ENCODE results near the gene TBKBP1. TPM values are rescaled to one million over a fixed set of nuclear protein-coding genes. Genes with fewer than 3 reads are reported as not detected.

The TBKBP1 gene
- total and polyA plus RNA-seq, 9 of the 15 experiments (the other 6 are each of a cell fraction or from before 2014, with no cell fraction given), result 0.03 to 15.6 (median 6.8) TPM

DNA sequence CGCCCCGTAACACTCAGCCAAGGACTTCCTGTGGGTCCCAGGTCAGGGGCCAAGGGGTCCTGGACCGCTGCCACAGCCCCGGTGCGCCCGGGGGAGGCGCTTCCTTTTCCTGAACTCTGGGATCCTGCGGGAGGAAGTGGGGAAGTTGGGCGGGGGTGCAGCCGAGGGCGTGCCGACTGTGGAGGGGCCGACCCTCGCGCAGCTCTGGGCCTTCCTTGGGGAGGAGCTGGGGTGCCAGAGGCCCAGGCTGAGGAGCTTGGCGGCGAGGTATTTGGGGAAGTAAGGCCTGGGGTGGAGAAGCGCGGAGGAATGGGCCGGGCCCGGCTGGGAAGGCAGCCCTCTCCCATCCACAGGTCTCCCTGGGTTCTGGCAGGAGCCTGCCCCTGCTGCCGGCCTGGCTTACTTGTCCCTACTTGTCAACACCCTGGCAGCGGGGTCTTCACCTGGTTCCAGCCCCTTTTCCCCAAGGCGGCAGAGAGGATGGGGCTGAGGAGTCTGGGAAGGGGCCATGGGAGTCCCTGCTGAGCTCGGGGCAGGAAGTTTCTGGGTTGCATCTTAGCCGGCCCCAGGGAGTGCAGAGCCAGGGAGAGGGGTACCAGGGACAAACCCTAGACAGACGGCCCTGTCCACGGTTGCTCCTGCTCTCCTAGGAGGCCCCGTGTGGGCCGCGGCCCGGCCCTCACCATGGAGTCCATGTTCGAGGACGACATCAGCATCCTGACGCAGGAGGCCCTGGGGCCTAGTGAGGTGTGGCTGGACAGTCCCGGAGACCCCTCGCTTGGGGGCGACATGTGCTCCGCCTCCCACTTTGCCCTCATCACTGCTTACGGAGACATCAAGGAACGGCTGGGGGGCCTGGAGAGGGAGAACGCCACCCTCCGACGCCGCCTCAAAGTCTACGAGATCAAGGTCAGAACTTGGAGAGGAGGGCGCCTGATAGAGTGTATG, 1.7 kb downstream of the TBKBP1 start (continued):
- TF ChIP-seq, protein P1, sequence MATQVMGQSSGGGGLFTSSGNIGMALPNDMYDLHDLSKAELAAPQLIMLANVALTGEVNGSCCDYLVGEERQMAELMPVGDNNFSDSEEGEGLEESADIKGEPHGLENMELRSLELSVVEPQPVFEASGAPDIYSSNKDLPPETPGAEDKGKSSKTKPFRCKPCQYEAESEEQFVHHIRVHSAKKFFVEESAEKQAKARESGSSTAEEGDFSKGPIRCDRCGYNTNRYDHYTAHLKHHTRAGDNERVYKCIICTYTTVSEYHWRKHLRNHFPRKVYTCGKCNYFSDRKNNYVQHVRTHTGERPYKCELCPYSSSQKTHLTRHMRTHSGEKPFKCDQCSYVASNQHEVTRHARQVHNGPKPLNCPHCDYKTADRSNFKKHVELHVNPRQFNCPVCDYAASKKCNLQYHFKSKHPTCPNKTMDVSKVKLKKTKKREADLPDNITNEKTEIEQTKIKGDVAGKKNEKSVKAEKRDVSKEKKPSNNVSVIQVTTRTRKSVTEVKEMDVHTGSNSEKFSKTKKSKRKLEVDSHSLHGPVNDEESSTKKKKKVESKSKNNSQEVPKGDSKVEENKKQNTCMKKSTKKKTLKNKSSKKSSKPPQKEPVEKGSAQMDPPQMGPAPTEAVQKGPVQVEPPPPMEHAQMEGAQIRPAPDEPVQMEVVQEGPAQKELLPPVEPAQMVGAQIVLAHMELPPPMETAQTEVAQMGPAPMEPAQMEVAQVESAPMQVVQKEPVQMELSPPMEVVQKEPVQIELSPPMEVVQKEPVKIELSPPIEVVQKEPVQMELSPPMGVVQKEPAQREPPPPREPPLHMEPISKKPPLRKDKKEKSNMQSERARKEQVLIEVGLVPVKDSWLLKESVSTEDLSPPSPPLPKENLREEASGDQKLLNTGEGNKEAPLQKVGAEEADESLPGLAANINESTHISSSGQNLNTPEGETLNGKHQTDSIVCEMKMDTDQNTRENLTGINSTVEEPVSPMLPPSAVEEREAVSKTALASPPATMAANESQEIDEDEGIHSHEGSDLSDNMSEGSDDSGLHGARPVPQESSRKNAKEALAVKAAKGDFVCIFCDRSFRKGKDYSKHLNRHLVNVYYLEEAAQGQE (IDR thresholded peaks at IDR 0.05; ENCODE audit: borderline replicate concordance), result no peak
- TF ChIP-seq, protein P1 (CRISPR knock-in tag; IDR thresholded peaks at IDR 0.05; ENCODE audit: low read depth), result no peak
- TF ChIP-seq ZBTB33 (CRISPR knock-in tag; IDR thresholded peaks at IDR 0.05) (0 out of 2 replicates have a peak, but pooled peaks have one; percentile 7), XRCC3 (IDR thresholded peaks at IDR 0.05) (no peak), POLR3G (IDR thresholded peaks at IDR 0.05; ENCODE audit: extremely low read depth, insufficient read length, insufficient replicate concordance) (no peak), C11orf30 (IDR thresholded peaks at IDR 0.05; ENCODE audit: low read depth) (no peak)
